UCSD-AML1 (cell line): Measurements from ENCODE around the gene HSPA14.
"Not testable (repeated sequence)": the region's sequence is repeated elsewhere in the genome, so short reads cannot be mapped to it uniquely, and the experiment has no call there.

Source experiments
- DNase-seq: peaks from one replicate; lab custom pipeline; 2025; ENCODE audit not compliant: unreplicated experiment; lab: John Stamatoyannopoulos, UW

HSPA14 gene

DNA sequence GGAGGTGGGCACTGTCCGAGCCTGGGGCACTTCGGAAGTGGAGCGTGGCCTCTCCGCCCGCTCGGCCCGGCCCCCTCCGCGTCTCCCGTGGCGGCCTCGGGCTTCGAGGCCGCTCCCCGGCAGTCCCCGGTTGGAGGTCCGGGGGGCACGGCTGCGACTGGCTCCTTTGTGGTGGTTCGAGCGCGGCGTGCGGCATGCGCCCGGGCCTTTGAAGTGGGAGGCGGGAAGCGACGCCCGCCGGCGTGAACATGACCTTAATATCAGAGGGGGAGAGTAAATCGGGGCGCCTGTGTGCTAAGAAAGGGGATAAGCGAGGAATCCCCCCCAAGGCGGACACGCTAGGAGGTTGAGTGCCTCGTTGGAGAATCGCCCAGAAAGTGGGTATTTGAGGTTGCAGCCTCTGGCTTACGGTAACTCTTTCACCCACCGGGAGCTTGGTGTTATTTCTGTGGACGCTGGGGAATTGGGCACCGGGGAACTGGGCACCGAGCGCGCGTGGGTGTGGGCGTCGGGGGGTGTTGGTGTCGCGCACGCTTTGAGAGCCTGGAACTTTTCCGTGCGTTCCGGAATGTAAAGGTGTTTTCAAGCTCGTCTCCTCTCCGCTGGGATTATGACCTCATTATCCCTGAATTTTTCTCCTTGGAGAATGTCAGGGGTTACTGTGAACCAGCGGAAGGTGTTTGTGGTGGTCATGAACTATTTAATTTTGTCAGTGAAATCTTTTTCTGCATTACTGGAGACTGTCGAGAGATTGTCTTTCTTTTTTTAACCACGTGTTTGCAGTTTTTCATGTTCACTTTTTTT lies 41.2 kb downstream of the HSPA14 start:
- DNase-seq = peak; percentile 53

GRCh38 chr10:14879928-14880193 lies 41.8 kb downstream of the HSPA14 start:
- DNase-seq = no peak

- DNase-seq = no peak
These were observed 42.1 kb downstream of the HSPA14 start for GRCh38 chr10:14880229-14880628.

GRCh38 chr10:14884082-14884481 lies 46.0 kb downstream of the HSPA14 start:
- DNase-seq = no peak

DNA sequence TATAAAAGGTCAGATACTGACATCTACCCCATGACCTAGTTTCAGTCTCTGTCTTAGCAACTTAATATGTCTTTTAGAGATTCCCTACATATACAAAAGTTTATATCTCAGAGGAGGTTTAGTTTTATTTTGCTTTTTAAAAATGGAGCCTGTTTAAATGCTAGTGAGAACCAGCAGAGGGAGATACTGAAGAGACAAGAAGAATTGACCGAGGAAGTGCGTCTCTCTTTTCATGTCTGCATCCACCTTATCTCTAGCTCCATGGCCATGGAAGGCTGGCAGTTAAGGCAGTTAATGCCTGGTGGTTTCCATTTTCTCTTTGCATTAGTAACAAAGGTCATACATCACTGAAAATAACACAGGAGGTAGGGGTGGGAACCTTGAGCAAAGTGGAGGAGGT lies 51.2 kb downstream of the HSPA14 start:
- DNase-seq = no peak

- DNase-seq = no peak
These were observed 53.0 kb downstream of the HSPA14 start for GRCh38 chr10:14891151-14891550.

DNA sequence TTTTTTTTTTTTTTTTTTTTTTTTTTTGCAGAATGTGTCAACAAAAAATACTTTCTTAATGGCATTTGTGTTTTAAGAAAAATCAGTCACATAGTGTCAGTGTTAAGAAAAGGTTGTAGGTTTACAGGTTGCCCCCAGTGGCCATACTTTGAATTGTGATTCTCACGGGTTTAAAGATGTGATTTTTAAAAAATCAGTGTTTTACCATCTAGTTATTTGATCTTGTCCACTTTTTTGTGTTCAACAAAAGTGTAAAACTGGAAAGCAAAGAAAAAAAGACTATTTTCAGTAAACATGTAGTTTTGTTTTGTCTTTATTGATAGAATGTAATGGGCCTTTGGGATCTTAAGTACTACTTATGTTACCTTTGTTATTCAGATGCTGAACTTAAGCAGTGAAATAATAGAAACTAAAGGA lies 66.2 kb downstream of the HSPA14 start:
- DNase-seq = no peak

GRCh38 chr10:14904864-14905263 lies 66.8 kb downstream of the HSPA14 start:
- no peak for DNase-seq

- DNase-seq = no peak
These were observed 67.8 kb downstream of the HSPA14 start for GRCh38 chr10:14905890-14906289.

DNA sequence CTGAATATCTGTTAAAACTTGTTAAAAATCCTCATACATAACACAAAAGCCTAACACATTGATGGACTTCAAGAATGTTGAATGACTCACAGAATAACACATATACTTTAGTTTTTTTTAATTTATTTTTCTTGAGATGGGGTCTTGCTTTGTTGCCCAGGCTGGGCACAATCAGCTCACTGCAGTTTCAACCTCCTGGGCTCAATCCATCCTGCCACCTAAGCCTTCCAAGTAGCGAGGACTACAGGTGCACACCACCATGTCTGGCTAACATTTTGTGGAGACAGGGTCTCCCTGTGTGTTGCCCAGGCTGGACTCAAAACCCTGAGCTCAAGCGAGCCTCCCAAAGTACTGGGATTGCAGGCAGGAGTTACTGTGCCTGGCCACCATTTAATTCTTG lies 68.7 kb downstream of the HSPA14 start:
- DNase-seq = no peak

DNA sequence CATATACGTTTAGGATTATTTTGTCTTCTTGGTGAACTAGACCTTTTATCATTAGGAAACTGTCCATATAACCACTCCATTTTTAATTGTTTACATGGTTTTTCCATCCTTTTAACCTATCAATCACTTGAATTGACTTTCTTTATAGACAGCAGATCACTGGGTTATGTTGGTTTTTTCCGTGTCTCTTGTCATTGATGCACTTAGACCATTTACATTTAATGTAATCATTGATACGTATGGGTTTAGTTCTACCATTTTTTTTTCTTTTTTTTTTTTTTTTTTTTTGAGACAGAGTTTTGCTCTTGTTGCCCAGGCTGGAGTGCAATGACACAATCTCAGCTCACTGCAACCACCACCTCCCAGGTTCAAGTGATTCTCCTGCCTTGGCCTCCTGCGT lies 69.5 kb downstream of the HSPA14 start:
- DNase-seq = not testable (repeated sequence)

- DNase-seq = no peak
These were observed 71.0 kb downstream of the HSPA14 start for GRCh38 chr10:14909101-14909500.

DNA sequence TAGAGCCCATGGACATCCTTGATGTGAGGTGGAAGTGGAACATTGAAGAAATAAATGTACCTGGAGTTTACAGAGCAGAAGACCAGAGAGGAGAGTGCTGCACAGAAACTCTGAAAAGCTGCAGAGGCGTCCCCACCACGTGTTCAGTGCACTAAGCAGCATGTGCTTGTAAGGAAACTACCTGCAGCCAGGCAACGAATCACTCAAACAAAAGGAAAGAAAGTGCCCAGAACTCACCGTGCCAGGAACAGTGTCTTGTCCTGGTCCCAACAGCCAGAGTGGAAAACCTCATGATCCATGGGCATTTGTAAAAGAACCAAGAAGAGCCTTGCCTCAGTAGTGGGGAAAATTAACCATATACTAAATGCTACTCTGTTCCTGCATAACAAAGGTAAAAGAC lies 72.8 kb downstream of the HSPA14 start:
- DNase-seq = no peak

DNA sequence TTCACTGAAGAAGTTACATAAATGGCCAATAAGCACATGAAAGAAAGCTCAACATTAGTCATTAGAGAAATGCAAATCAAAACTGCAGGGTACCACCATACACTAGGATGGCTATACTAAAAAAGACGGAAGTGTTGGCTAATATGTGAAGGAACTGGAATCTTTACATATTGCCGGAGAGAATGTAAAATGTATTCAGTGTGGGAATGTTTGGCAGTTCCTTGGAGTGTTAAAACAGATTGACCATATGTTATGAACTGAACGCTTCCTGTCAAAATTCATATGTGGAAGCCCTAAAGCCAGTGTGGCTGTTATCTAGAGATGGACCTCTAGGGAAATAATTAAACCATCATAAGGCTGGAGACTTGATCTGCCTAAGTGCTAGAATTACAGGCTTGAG lies 73.7 kb downstream of the HSPA14 start:
- DNase-seq = no peak

GRCh38 chr10:14916600-14916999 lies 78.5 kb downstream of the HSPA14 start:
- no peak for DNase-seq

GRCh38 chr10:14917827-14918226 lies 79.7 kb downstream of the HSPA14 start:
- DNase-seq = no peak

DNA sequence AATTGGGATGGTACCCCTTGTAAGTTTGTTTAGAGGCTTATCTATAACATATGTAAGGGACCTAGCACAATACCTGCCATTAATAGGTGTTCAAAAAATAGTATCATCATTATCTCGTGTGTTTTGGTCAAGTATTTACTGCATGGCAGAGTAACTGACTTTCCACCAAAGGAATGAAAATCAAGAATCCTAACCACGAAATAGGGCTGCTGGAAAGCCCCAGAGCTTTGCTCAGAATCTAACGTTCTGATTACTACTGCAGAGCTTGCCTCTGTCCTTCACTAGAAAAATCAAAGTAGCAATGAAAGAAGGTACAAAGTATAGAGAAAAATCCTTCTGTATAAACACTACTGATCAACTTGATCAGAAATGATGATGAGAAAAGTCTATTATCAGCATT lies 80.9 kb downstream of the HSPA14 start:
- DNase-seq = no peak
